Naive thymus-derived CD4-positive, alpha-beta T cell (primary cell): ENCODE measurements around the gene SHOX. TPM values are rescaled to one million over a fixed set of nuclear protein-coding genes. Genes with fewer than 3 reads are reported as not detected.
A peak's percentile ranks its signal among the peaks of the same experiment; 100 is the strongest.
"Not testable (repeated sequence)": the region's sequence is repeated elsewhere in the genome, so short reads cannot be mapped to it uniquely, and the experiment has no call there.

Experiments used
- ATAC-seq: fragments of 150-1000 bp; cut with Tn5 transposase; 2 replicates; pipeline ENCODE4 v1.10.0; 2021; ENCODE audit warnings: mild to moderate bottlenecking, moderate library complexity
- CTCF ChIA-PET: fragments of 350-600 bp; sonication (Branson Sonifier 250); formaldehyde crosslinking; loops from one replicate; lab custom pipeline; 2021; ENCODE audit warnings: antibody characterized with exemption; lab: Charles Lee
- POLR2A ChIA-PET: fragments of 350-600 bp; sonication (Branson Sonifier 250); formaldehyde crosslinking; loops from one replicate; lab custom pipeline; 2021; ENCODE audit warnings: antibody characterized with exemption, inconsistent platforms; lab: Charles Lee
- DNase-seq, 9 donors: peaks; one replicate each; pipeline versions ENCODE4 v3.0.0 to v3.0.0-alpha.2; 2020 to 2022; ENCODE audit warnings: mixed read lengths in 1 of 9
- H3K27ac ChIP-seq: one replicate; pipeline ENCODE4 v1.7.0; 2013; ENCODE audit warnings: mild to moderate bottlenecking, low read depth, low read length, moderate library complexity
- H3K27me3 ChIP-seq, 2 donors: one replicate each; pipeline ENCODE4 v1.7.0; 2013; ENCODE audit warnings: low read length in 2 of 2, mild to moderate bottlenecking in 2 of 2, moderate library complexity in 2 of 2; ENCODE audit not compliant: control insufficient read depth in 2 of 2, insufficient read depth in 2 of 2
- H3K36me3 ChIP-seq, 3 experiments: 1 replicate in 2 of 3; 2 replicates in 1 of 3; pipeline ENCODE4 v1.7.0; 2013; ENCODE audit warnings: low read length in 3 of 3, mild to moderate bottlenecking in 3 of 3, moderate library complexity in 1 of 3; ENCODE audit not compliant: insufficient read depth in 3 of 3, control insufficient read depth in 2 of 3
- H3K4me1 ChIP-seq, 2 donors: one replicate each; pipeline ENCODE4 v1.7.0; 2013; ENCODE audit warnings: low read length in 2 of 2, mild to moderate bottlenecking in 2 of 2, moderate library complexity in 1 of 2; ENCODE audit not compliant: control insufficient read depth in 2 of 2, insufficient read depth in 2 of 2
- H3K4me3 ChIP-seq: 2 replicates; pipeline ENCODE4 v1.7.0; 2013; ENCODE audit warnings: mild to moderate bottlenecking, low read length
- H3K9me3 ChIP-seq, 3 experiments: 1 replicate in 2 of 3; 2 replicates in 1 of 3; pipeline ENCODE4 v1.7.0; 2013; ENCODE audit warnings: low read length in 3 of 3; ENCODE audit not compliant: control insufficient read depth in 2 of 3
- H3K27ac Mint-ChIP-seq, 9 donors: one replicate each; pipeline ENCODE4 v1.8.0; 2020 to 2022; ENCODE audit warnings: mixed read lengths in 9 of 9, mild to moderate bottlenecking in 8 of 9, moderate library complexity in 5 of 9, inconsistent platforms in 2 of 9
- H3K27me3 Mint-ChIP-seq, 5 donors: one replicate each; pipeline ENCODE4 v1.8.0; 2021 to 2022; ENCODE audit warnings: mixed read lengths in 5 of 5, mild to moderate bottlenecking in 1 of 5
- H3K36me3 Mint-ChIP-seq, 5 donors: one replicate each; pipeline ENCODE4 v1.8.0; 2020 to 2022; ENCODE audit warnings: mixed read lengths in 5 of 5, mild to moderate bottlenecking in 3 of 5, inconsistent platforms in 1 of 5
- H3K4me1 Mint-ChIP-seq, 7 donors: one replicate each; pipeline ENCODE4 v1.8.0; 2020 to 2022; ENCODE audit warnings: mixed read lengths in 7 of 7, mild to moderate bottlenecking in 3 of 7, inconsistent platforms in 1 of 7
- H3K4me3 Mint-ChIP-seq, 10 donors: one replicate each; pipeline ENCODE4 v1.8.0; 2020 to 2022; ENCODE audit warnings: mild to moderate bottlenecking in 10 of 10, mixed read lengths in 10 of 10, moderate library complexity in 6 of 10, inconsistent platforms in 2 of 10
- H3K9me3 Mint-ChIP-seq, 11 donors: one replicate each; pipeline ENCODE4 v1.8.0; 2020 to 2022; ENCODE audit warnings: mixed read lengths in 11 of 11, mild to moderate bottlenecking in 4 of 11, inconsistent platforms in 1 of 11, moderate library complexity in 1 of 11
- intact Hi-C, 2 donors: fragments of 100-400 bp; cut with micrococcal nuclease; formaldehyde crosslinking; loops; one replicate each; pipeline ENCODE4 v1.15.1; 2023
- polyA plus RNA-seq, 2 donors: library from polyadenylated mRNA; unstranded; fragments of 300-500 nt; fragmentation: Illumina TruSeq; gene quantifications; one replicate each; pipeline ENCODE4 v1.2.3, GENCODE V29; 2021
- total RNA-seq, 6 experiments: library from RNA in 5 of 6; stranded (reverse) in 5 of 6; gene quantifications; 1 replicate in 5 of 6; 2 replicates in 1 of 6; pipeline ENCODE4 v1.2.3 and lab custom pipeline; 2021 to 2026

The SHOX gene
- total and polyA plus RNA-seq, 7 experiments from 2014 or later = not detected

GRCh38 chrX:589261-589660, 41.3 kb upstream of the SHOX start:
- H3K36me3 ChIP-seq, CTCF ChIA-PET, H3K4me1 Mint-ChIP-seq, H3K4me1 ChIP-seq, DNase-seq, H3K4me3 Mint-ChIP-seq, POLR2A ChIA-PET, H3K4me3 ChIP-seq, H3K27me3 ChIP-seq, H3K27ac ChIP-seq, H3K27me3 Mint-ChIP-seq, H3K27ac Mint-ChIP-seq, H3K9me3 ChIP-seq, H3K36me3 Mint-ChIP-seq, intact Hi-C loops, ATAC-seq: not testable (repeated sequence)
- H3K9me3 Mint-ChIP-seq = peaks cover 0 to 11% (median 1%) of the 10 kb centered on the region in 11 donors

GRCh38 chrX:590693-591404, 39.7 kb upstream of the SHOX start:
- peaks cover 0 to 5% (median 0%) of the 10 kb centered on the region in 5 donors for H3K36me3 Mint-ChIP-seq
- Histone ChIP-seq H3K4me3 (no peak overlapping the region), H3K27ac (no peak overlapping the region), H3K36me3 (no peaks in the 10 kb centered on the region), H3K27me3 (no peaks in the 10 kb centered on the region), H3K9me3 (no peaks in the 10 kb centered on the region), H3K4me1 (no peaks in the 10 kb centered on the region)
- ChIA-PET POLR2A (no interaction called here), CTCF (no interaction called here)
- peaks cover 0 to 8% (median 4%) of the 10 kb centered on the region in 5 donors for H3K27me3 Mint-ChIP-seq
- DNase-seq (no peak), ATAC-seq (no peak)
- no peaks in the 10 kb centered on the region for H3K4me1 Mint-ChIP-seq
- peaks cover 0 to 23% (median 4%) of the 10 kb centered on the region in 11 donors for H3K9me3 Mint-ChIP-seq
- H3K4me3 Mint-ChIP-seq = no peak overlapping the region
- intact Hi-C loops = no loop called here
- H3K27ac Mint-ChIP-seq = no peak overlapping the region

GRCh38 chrX:599837-600715, 30.5 kb upstream of the SHOX start:
- H3K9me3 Mint-ChIP-seq = peaks cover 9 to 44% (median 21%) of the 10 kb centered on the region in 11 donors
- no peaks in the 10 kb centered on the region for H3K36me3 ChIP-seq
- ChIA-PET CTCF (no interaction called here), POLR2A (no interaction called here)
- H3K4me3 Mint-ChIP-seq = peak overlapping the region in 1 of 10 donors; percentile 29
- H3K4me3 ChIP-seq = no peak overlapping the region
- intact Hi-C loops = no loop called here
- no peaks in the 10 kb centered on the region for H3K4me1 ChIP-seq
- no peak overlapping the region for H3K27ac Mint-ChIP-seq
- H3K4me1 Mint-ChIP-seq = no peaks in the 10 kb centered on the region
- H3K9me3 ChIP-seq = peaks cover 0 to 12% (median 0%) of the 10 kb centered on the region in 3 experiments
- H3K27me3 ChIP-seq = no peaks in the 10 kb centered on the region
- DNase-seq (no peak), ATAC-seq (no peak)
- peaks cover 0 to 11% (median 5%) of the 10 kb centered on the region in 5 donors for H3K36me3 Mint-ChIP-seq
- H3K27me3 Mint-ChIP-seq = peaks cover 0 to 7% (median 0%) of the 10 kb centered on the region in 5 donors
- no peak overlapping the region for H3K27ac ChIP-seq

GRCh38 chrX:603029-603428, 27.6 kb upstream of the SHOX start:
- POLR2A ChIA-PET, H3K4me3 Mint-ChIP-seq, H3K4me1 Mint-ChIP-seq, CTCF ChIA-PET, H3K27me3 Mint-ChIP-seq, H3K27me3 ChIP-seq, ATAC-seq, H3K9me3 ChIP-seq, H3K27ac ChIP-seq, DNase-seq, H3K36me3 Mint-ChIP-seq, intact Hi-C loops, H3K27ac Mint-ChIP-seq, H3K36me3 ChIP-seq, H3K4me3 ChIP-seq, H3K4me1 ChIP-seq: not testable (repeated sequence)
- peaks cover 0 to 21% (median 8%) of the 10 kb centered on the region in 11 donors for H3K9me3 Mint-ChIP-seq

- H3K4me3 ChIP-seq, H3K4me1 ChIP-seq, intact Hi-C loops, H3K36me3 Mint-ChIP-seq, H3K4me1 Mint-ChIP-seq, POLR2A ChIA-PET, DNase-seq, H3K27me3 ChIP-seq, H3K27ac Mint-ChIP-seq, H3K27me3 Mint-ChIP-seq, H3K36me3 ChIP-seq, H3K27ac ChIP-seq, H3K4me3 Mint-ChIP-seq, CTCF ChIA-PET, H3K9me3 ChIP-seq, ATAC-seq: not testable (repeated sequence)
- peaks cover 0 to 21% (median 6%) of the 10 kb centered on the region in 11 donors for H3K9me3 Mint-ChIP-seq
Observed at GRCh38 chrX:604616-605015, 26.0 kb upstream of the SHOX start.

GRCh38 chrX:608088-608487, 22.5 kb upstream of the SHOX start:
- H3K4me3 ChIP-seq, H3K4me1 ChIP-seq, CTCF ChIA-PET, H3K27ac ChIP-seq, POLR2A ChIA-PET, H3K4me1 Mint-ChIP-seq, H3K4me3 Mint-ChIP-seq, H3K36me3 ChIP-seq, intact Hi-C loops, H3K27ac Mint-ChIP-seq, DNase-seq, H3K27me3 ChIP-seq, ATAC-seq: not testable (repeated sequence)
- H3K36me3 Mint-ChIP-seq = peaks cover 0 to 11% (median 4%) of the 10 kb centered on the region in 5 donors
- H3K27me3 Mint-ChIP-seq = peaks cover 0 to 14% (median 4%) of the 10 kb centered on the region in 5 donors
- peaks cover 10 to 35% (median 23%) of the 10 kb centered on the region in 11 donors for H3K9me3 Mint-ChIP-seq
- H3K9me3 ChIP-seq = peaks cover 0 to 18% (median 5%) of the 10 kb centered on the region in 3 experiments
